Activated T-cell treated with anti-CD3 and anti-CD28 coated beads, Interleukin-2, amount 50 U/mL, for 48 hours (primary cell): Measurements from ENCODE around the gene SLIT3.
"Not testable (repeated sequence)": the region's sequence is repeated elsewhere in the genome, so short reads cannot be mapped to it uniquely, and the experiment has no call there.

Source experiments
- DNase-seq, 2 experiments: peaks; one replicate each; pipeline ENCODE4 v3.0.0-alpha.2; 2020

The SLIT3 gene

DNA sequence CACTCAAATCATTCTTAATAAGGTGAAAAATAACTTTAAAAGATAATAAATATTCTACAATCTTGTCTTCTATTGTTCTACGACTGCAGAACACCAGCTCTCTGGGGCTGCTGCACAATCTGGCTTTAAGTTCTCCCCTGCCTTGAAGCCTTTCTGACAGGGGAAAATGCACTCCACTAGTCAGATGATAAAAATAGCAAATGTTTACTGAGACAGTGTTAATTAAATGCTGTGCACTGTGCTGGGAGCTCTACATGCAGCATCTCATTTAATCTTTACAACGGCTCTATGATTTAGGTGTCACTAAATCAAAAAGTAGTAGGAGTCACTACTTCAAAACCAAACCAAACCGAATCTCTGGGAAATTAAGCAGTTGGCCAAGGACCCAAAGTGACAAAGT, 132.7 kb downstream of the SLIT3 start:
- DNase-seq: no peak

GRCh38 chr5:169166078-169166477, 134.9 kb downstream of the SLIT3 start:
- DNase-seq: no peak

GRCh38 chr5:169165052-169165451, 135.9 kb downstream of the SLIT3 start:
- no peak for DNase-seq

DNA sequence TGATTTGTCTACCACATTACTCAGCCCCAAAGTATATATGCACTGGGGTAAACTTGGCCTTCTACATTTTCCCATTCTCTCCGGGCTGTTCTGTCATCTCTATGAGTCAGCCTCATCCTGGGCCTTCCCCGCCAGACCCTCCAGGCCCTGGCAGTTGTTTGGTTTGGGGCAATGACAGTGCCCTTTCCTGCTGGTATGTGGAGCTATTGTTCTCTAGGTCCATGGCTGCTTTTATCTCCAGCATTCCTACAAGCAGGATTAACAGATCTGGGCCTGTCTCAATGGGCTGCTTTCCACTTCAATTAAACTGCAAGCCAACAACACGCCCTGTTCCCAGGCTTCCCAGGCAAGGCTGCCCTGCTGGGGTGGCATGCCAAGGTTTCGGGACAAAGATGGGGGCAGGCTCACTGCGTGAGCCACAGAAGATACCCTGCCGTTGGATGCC, 136.4 kb downstream of the SLIT3 start:
- no peak for DNase-seq

DNA sequence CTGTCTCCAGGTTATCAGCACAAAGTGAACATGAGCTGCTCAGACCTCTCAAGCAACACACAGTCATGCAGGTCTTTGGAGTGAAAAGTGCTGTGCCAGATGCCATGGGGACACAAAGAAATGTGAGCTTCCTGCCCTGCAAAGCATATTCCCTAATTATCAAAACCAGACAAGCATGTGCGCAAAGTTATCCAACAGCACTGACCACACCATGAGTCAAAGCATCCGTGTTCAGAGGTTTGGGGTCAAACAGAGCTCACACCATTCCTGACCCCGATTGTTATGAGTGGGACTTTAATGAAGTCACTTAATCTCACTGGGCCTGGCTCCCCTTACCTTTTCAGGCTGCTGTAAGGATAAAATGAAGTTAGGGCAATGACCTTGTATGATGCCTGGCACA, 138.5 kb downstream of the SLIT3 start:
- no peak for DNase-seq

DNA sequence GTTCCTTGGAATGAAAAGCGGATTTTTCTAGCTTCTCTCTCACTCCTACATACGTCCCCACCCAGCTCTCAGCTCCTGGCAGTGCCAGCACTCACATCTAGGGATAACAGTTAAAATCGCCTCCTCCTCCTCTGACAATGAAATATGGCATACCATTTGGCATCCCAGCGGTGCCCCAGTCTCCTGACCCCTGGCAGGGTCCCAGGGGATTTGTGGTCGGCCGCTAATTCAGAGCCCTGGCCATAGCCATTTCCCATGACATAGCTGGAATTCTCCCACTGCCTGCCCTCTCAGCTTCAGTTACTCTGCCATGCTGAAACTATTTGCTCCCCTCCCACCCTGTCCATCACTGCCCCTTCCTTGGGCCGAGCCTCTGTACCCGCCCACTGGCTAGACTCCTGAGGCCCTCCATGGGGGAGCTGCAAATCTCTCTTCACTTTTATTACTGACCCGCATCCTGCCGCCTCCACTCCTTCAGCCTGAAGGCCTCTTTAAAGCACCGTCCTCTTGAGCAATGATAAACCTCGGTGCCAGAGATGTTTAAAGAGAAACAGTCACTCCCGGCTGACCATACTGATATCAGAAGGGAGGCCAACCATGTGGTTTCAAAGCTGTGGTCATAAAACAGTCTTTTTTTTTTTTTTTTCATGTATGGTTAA, 139.8 kb downstream of the SLIT3 start:
- no peak for DNase-seq

DNA sequence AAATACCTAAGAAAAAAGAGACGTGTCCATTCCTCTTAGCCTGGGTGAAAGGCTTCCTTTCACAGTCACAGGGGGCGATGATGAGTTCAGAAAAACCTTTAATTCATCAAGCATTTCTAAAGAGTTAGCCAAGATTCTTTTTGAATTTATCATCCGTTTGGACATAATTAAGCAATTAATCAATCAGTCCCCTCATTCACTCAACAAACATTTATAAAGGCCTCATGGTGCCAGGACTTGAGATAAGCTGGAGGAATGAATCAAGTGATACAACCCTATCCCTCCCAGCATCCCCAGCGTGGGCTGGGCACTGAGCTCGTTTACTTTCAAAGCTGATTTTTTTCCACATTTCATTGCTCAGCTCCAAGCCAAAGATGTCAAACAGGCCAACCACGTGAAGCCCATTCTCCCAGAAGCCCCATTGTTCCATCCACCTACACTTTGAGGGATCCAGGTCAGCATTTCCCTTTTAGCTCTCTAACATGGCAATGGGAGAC, 140.5 kb downstream of the SLIT3 start:
- DNase-seq: no peak

DNA sequence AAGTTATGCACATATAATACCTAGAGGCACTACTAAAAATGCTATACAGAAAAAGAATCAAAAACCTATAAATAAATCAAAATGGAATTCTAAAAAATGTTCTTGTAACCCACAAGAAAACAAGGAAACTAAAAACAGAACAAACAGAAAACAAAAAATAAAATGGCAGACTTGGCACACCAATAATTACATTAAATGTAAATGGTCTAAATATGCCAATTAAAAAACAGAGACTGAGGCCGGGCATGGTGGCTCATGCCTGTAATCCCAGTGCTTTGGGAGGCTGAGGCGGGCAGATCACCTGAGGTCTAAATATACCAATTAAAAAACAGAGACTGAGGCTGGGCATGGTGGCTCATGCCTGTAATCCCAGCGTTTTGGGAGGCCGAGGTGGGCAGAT, 142.2 kb downstream of the SLIT3 start:
- DNase-seq: no peak

GRCh38 chr5:169157064-169157463, 143.9 kb downstream of the SLIT3 start:
- no peak for DNase-seq

DNA sequence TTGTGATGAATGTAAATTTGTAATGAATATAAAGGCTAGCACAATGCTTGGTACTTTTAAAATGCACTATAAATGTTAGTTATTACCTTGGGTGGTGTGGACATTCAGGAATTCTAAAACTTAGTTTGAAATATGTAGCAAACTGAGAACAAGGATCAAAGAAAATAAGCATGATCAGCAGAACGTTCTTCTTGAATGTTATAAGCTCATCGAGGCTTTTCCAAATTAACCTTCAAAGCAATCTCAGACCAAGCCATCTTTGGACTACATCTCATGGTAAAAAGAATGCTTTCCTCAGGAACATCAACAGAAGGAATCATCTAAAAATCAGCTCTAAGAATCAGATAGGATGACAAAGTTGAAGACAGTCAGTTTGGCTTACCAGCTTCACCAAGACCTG, 146.3 kb downstream of the SLIT3 start:
- DNase-seq: no peak

DNA sequence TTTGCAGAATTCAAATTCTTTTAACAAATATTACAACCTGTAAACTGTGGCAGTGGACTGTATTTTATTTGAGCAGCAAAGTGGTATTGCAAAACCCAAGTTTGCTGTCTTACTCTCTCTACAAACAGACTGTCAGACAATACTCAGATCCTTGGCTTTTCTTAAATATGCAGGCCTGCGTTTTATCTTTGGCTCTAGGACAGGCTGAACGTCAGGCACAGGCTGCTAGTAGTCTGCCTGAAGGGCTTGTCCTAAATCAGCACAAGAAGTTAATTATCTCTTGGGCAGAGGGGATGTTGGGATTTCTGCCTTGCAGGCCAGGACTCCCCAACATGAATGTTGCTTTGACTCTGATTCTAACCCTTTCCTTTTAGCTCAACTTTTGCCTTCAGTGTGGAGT, 147.5 kb downstream of the SLIT3 start:
- no peak for DNase-seq

DNA sequence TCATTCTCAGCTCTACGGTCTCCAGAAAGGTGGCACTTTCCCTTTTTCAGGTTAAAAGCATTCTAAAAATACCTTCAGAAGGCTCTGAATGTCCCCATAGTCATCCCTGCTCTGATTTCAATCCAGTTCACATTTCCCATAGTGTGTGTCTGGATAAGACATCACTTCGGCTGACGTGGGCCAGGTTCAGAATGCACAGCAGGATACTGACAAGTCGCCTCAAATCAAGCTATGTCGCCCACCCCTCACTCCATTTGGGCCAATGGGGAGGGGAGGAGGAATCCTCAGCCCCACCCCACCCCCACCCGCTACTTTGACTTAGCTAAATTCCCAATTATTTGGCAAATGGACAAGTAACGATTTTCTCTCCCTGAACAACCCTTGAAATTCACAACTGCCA, 148.0 kb downstream of the SLIT3 start:
- DNase-seq: no peak

- DNase-seq: no peak
Observed at GRCh38 chr5:169152453-169152852, 148.5 kb downstream of the SLIT3 start.

DNA sequence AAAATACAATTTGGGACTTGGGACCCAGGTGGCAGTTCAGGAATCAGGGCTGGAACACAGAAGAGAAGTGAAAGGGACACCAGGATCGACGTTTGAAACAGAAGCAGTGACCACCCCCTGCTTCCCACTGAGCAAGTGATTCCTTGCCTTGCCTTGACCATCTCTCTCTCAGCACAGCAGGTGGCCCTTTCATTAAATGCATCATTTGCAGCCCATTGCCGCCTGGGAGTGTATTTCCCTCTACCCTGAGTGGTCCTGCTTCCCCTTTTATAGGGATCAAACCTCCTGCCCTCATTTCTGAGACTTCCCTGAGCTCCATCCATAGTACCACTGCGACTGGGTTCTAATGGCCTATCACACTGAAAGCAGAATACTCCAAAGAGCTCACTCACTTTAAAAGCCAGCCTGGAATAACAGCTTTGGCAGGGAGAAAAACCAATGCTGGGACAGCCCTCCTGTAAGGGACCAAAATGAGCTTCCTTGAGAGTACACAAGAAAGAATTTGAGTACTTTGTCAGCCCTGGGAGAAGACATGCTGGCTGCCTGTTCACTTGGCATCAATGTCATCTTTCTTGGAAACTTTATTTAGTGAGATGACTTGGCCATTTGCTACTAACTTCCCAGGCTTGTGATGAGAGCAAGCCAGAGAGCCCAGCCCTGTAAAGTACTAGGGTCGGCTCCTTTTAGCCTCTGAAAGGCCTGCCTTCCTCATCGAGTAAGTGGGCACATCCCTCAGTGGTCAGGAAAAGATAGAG, 149.7 kb downstream of the SLIT3 start:
- no peak for DNase-seq

- DNase-seq: no peak
Observed at GRCh38 chr5:169150108-169150507, 150.8 kb downstream of the SLIT3 start.

- no peak for DNase-seq
Observed at GRCh38 chr5:169149317-169149716, 151.6 kb downstream of the SLIT3 start.

GRCh38 chr5:169148138-169148740, 152.7 kb downstream of the SLIT3 start:
- DNase-seq: no peak

DNA sequence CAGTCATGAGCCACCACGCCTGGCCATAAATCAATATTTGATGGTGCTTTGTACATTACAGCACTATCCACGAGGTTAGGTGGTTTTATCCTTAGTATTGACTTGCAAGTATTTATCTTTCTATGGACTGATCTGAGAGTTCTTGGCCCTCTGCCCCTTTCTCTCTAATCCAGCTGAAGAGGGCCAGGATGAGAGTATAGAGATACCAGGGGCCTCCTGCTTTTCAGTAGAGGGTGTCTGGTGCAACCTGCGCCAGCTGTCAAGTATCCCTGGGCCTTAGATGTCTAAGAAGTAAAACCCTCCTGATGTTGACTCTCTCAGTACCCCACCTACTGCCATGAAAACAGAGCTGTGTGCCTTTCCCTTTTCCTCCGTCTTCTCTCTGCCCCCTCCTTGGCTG, 153.4 kb downstream of the SLIT3 start:
- DNase-seq: no peak

DNA sequence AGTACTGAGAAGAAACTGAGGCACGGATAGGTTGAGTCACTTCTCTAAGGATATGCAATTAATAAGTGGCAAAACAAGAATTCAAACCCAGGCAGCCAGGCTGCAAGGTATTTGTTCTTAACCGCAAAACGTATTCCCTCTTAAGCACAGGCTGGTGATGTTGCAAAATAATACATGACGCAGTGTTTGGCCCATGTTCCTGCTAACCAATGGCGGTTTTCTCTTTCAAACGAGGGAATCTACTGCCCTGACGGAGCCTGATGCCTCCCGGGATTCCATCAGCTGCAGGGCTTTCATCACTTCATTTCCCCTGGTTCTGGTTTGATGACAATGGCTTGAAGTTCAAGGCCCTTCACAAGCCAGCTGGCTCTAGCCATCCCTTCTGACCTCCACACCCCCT, 154.8 kb downstream of the SLIT3 start:
- no peak for DNase-seq

GRCh38 chr5:169142264-169142970, 158.5 kb downstream of the SLIT3 start:
- no peak for DNase-seq

DNA sequence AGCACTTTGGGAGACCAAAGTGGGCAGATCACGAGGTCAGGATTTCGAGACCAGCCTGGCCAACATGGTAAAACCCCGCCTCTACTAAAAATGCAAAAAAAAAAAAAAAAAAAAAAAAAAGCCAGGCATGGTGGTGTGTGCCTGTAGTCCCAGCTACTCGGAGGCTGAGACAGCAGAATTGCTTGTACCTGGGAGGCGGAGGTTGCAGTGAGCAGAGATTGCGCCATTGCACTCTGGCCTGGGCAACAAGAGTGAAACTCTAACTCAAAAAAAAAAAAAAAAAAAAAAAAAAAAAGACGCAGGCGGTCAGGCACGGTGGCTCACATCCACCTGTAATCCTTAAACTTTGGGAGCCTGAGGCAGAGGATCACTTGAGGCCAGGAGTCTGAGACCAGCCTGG, 160.7 kb downstream of the SLIT3 start:
- DNase-seq: not testable (repeated sequence)

DNA sequence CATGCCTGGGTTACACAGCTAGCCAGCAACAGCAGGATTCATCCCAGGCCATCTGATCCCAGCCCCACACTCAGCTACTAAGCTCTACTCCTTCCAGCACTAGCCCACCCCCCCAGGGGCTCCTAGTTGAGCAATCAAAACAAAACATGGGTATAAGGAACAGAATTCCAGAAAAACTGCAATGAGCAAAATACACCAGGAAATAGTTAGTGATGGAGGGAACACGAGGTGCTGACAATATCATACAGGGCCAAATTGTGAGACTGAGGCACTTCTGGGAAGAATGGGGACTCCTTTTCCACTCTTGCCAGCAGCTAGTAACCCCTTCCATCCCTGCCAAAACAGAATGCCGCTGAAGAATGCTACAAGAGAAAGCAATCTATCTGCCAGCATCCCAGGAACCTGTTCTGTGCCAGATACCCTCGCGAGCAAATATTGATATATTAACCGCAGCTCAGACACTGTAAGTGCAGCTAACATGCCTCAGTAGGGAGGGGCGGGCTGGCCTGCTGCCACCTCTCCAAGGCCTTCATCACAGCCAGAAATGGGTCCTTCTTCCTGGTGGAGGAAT, 161.4 kb downstream of the SLIT3 start:
- no peak for DNase-seq

DNA sequence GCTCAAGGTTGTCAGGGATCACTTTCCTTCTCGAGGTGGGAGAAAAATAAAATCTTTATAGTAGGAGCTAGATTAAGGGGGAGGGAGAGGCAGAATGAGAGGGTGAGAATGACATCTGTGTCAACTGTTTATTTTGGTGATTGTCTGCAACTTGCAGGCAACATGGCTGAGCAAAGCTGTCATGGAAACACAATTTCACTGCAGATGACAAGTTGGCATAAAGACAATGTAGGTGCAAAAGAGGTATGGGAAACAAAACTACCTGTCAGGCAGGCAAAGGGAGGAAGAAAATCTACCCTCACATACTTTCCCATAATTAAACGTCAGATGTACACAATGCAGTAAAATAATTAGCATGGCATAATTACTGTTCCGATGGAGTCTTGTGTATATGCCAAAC, 167.4 kb downstream of the SLIT3 start:
- no peak for DNase-seq
